Epithelial cell of esophagus (primary cell): ENCODE measurements around the gene TBX18.

Source experiments
- DNase-seq: peaks from one replicate; pipeline ENCODE4 v3.0.0; 2010; ENCODE audit warnings: low read depth
- H3K4me3 ChIP-seq: 2 replicates; pipeline ENCODE4 v1.5.1; 2011; ENCODE audit warnings: mild to moderate bottlenecking, low read length, control low read depth
- CTCF ChIP-seq: IDR thresholded peaks from 2 replicates; pipeline ENCODE4 v1.5.1; 2011; ENCODE audit warnings: low read depth, mild to moderate bottlenecking, low read length, control low read depth, inconsistent platforms; ENCODE audit not compliant: insufficient read depth; ENCODE audit errors: missing control alignments

TBX18 gene

GRCh38 chr6:84770521-84770920 lies 6.1 kb upstream of the TBX18 start:
- TF ChIP-seq CTCF: no peak
- no peak overlapping the region for H3K4me3 ChIP-seq
- no peak for DNase-seq

GRCh38 chr6:84769306-84769705 lies 4.9 kb upstream of the TBX18 start:
- TF ChIP-seq CTCF: no peak

GRCh38 chr6:84768442-84769174 lies 4.2 kb upstream of the TBX18 start:
- no peak for DNase-seq
- H3K4me3 ChIP-seq: no peak overlapping the region
- TF ChIP-seq CTCF: no peak

More at GRCh38 chr6:84769306-84769705, 4.9 kb upstream of the TBX18 start:
- no peak for DNase-seq
- H3K4me3 ChIP-seq: no peak overlapping the region

- DNase-seq: no peak
- TF ChIP-seq CTCF: no peak
- no peak overlapping the region for H3K4me3 ChIP-seq
These were observed 3.3 kb upstream of the TBX18 start for GRCh38 chr6:84767526-84768201.

GRCh38 chr6:84766799-84767525 lies 2.6 kb upstream of the TBX18 start:
- TF ChIP-seq CTCF: no peak
- H3K4me3 ChIP-seq: no peak overlapping the region
- DNase-seq: no peak

- H3K4me3 ChIP-seq: no peak overlapping the region
- no peak for TF ChIP-seq CTCF
- DNase-seq: no peak
These were observed 1.9 kb upstream of the TBX18 start for GRCh38 chr6:84766118-84766798.
